Adrenal gland (tissue), 5 donors: ENCODE results near the gene CYB5R4.

Experiments used
- POLR2A ChIP-seq, 2 donors: fragments of 450-650 bp; IDR thresholded peaks; one replicate each; pipeline ENCODE4 v1.6.1; 2017; ENCODE audit warnings: antibody characterized with exemption in 2 of 2, mild to moderate bottlenecking in 2 of 2, moderate library complexity in 1 of 2
- TF ChIP-seq, protein P1 (sequence below), 6 experiments: fragments of 450-650 bp in 4 of 6; fragments of 200-600 bp in 2 of 6; sonication (generic) in 1 of 6; IDR thresholded peaks; 1 replicate in 5 of 6; 2 replicates in 1 of 6; pipeline versions ENCODE4 v1.5.1 to v1.8.0; 2016 to 2021; ENCODE audit warnings: antibody characterized with exemption in 6 of 6, mild to moderate bottlenecking in 2 of 6, moderate library complexity in 1 of 6
- donor health status: DM: no; HTN: no; CAD: no.

DNA sequence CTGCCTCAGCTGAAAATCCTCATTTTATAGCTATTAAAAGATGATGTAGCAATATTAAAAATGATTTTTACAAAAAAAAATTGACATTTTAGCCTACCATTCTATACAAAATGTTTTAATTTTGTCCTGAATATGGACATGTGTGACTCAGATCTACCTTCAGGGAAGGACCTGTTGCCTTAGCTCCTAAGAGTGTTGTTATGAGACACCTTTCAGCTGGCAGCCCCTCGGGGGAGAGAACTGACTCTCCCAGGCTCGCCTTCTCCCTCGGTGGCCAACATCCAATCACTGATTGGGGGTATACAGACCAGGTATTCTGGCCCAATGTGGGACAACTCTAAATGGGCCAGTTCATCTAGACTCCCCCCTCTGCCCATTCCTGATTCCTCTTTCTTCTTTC, 141.6 kb downstream of the CYB5R4 start:
- TF ChIP-seq, protein P1, sequence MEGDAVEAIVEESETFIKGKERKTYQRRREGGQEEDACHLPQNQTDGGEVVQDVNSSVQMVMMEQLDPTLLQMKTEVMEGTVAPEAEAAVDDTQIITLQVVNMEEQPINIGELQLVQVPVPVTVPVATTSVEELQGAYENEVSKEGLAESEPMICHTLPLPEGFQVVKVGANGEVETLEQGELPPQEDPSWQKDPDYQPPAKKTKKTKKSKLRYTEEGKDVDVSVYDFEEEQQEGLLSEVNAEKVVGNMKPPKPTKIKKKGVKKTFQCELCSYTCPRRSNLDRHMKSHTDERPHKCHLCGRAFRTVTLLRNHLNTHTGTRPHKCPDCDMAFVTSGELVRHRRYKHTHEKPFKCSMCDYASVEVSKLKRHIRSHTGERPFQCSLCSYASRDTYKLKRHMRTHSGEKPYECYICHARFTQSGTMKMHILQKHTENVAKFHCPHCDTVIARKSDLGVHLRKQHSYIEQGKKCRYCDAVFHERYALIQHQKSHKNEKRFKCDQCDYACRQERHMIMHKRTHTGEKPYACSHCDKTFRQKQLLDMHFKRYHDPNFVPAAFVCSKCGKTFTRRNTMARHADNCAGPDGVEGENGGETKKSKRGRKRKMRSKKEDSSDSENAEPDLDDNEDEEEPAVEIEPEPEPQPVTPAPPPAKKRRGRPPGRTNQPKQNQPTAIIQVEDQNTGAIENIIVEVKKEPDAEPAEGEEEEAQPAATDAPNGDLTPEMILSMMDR (IDR thresholded peaks at IDR 0.05) = no peak
- TF ChIP-seq POLR2A (IDR thresholded peaks at IDR 0.05) = no peak
